KOPT-K1 (cell line): ENCODE data around the gene PCDHB10.
"Not testable (repeated sequence)": the region's sequence is repeated elsewhere in the genome, so short reads cannot be mapped to it uniquely, and the experiment has no call there.

Experiments used
- H3K27ac ChIP-seq: fragments of 200-600 bp; sonication (generic); 2 replicates; pipeline ENCODE4 v1.5.1; 2016; ENCODE audit warnings: antibody characterized with exemption, mild to moderate bottlenecking, low read depth, low read length; ENCODE audit not compliant: poor library complexity, severe bottlenecking
- H3K36me3 ChIP-seq: fragments of 200-600 bp; sonication (generic); 2 replicates; pipeline ENCODE4 v1.5.1; 2017; ENCODE audit warnings: antibody characterized with exemption, mild to moderate bottlenecking, low read length, moderate library complexity; ENCODE audit not compliant: insufficient read depth
- H3K9me3 ChIP-seq: fragments of 200-600 bp; sonication (generic); 2 replicates; pipeline ENCODE4 v1.5.1; 2017; ENCODE audit warnings: antibody characterized with exemption, low read length, mild to moderate bottlenecking; ENCODE audit not compliant: insufficient read depth, poor library complexity, severe bottlenecking

Gene PCDHB10

DNA sequence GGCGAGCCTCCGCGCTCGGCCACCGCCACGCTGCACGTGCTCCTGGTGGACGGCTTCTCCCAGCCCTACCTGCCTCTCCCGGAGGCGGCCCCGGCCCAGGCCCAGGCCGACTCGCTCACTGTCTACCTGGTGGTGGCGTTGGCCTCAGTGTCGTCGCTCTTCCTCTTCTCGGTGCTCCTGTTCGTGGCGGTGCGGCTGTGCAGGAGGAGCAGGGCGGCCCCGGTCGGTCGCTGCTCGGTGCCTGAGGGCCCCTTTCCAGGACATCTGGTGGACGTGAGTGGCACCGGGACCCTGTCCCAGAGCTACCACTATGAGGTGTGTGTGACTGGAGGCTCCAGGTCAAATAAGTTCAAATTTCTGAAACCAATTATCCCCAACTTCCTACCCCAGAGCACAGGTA is 18.7 kb downstream of the PCDHB10 start:
- H3K36me3 ChIP-seq, H3K9me3 ChIP-seq, H3K27ac ChIP-seq: not testable (repeated sequence)

DNA sequence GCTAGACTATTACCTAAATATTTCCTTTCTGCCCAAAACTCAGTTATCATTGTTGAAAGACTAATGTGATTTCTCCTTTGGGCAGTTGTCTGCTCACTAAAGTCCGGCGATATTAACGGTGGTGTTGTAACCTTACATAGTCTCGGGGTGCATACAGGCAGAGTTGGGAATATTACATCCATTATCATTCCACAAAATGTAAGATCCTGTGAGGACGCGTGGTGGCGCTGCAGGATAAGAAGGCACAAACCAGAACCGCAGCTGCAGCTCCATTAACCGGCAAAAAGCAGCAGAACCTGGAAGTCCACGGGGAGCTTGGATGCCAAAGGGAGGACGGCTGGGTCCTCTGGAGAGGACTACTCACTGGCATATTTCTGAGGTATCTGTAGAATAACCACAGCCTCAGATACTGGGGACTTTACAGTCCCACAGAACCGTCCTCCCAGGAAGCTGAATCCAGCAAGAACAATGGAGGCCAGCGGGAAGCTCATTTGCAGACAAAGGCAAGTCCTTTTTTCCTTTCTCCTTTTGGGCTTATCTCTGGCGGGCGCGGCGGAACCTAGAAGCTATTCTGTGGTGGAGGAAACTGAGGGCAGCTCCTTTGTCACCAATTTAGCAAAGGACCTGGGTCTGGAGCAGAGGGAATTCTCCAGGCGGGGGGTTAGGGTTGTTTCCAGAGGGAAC is 21.6 kb downstream of the PCDHB10 start, which contains the start of gene PCDHB13:
PCDHB13 (plus strand) TSS at position 264 of the 684 bp plus-strand sequence; CDS start at position 469, 205 bp downstream.
- not testable (repeated sequence) for H3K9me3 ChIP-seq, H3K27ac ChIP-seq, H3K36me3 ChIP-seq

DNA sequence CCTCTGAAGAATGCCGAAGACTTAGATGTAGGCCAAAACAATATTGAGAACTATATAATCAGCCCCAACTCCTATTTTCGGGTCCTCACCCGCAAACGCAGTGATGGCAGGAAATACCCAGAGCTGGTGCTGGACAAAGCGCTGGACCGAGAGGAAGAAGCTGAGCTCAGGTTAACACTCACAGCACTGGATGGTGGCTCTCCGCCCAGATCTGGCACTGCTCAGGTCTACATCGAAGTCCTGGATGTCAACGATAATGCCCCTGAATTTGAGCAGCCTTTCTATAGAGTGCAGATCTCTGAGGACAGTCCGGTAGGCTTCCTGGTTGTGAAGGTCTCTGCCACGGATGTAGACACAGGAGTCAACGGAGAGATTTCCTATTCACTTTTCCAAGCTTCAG is 22.4 kb downstream of the PCDHB10 start:
- H3K9me3 ChIP-seq, H3K36me3 ChIP-seq, H3K27ac ChIP-seq: not testable (repeated sequence)

DNA sequence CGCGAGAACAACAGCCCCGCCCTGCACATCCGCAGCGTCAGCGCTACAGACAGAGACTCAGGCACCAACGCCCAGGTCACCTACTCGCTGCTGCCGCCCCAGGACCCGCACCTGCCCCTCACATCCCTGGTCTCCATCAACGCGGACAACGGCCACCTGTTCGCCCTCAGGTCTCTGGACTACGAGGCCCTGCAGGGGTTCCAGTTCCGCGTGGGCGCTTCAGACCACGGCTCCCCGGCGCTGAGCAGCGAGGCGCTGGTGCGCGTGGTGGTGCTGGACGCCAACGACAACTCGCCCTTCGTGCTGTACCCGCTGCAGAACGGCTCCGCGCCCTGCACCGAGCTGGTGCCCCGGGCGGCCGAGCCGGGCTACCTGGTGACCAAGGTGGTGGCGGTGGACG is 23.4 kb downstream of the PCDHB10 start:
- H3K36me3 ChIP-seq, H3K27ac ChIP-seq, H3K9me3 ChIP-seq: not testable (repeated sequence)

DNA sequence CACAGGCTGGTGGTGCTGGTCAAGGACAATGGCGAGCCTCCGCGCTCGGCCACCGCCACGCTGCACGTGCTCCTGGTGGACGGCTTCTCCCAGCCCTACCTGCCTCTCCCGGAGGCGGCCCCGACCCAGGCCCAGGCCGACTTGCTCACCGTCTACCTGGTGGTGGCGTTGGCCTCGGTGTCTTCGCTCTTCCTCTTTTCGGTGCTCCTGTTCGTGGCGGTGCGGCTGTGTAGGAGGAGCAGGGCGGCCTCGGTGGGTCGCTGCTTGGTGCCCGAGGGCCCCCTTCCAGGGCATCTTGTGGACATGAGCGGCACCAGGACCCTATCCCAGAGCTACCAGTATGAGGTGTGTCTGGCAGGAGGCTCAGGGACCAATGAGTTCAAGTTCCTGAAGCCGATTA is 23.9 kb downstream of the PCDHB10 start:
- H3K9me3 ChIP-seq, H3K27ac ChIP-seq, H3K36me3 ChIP-seq: not testable (repeated sequence)

DNA sequence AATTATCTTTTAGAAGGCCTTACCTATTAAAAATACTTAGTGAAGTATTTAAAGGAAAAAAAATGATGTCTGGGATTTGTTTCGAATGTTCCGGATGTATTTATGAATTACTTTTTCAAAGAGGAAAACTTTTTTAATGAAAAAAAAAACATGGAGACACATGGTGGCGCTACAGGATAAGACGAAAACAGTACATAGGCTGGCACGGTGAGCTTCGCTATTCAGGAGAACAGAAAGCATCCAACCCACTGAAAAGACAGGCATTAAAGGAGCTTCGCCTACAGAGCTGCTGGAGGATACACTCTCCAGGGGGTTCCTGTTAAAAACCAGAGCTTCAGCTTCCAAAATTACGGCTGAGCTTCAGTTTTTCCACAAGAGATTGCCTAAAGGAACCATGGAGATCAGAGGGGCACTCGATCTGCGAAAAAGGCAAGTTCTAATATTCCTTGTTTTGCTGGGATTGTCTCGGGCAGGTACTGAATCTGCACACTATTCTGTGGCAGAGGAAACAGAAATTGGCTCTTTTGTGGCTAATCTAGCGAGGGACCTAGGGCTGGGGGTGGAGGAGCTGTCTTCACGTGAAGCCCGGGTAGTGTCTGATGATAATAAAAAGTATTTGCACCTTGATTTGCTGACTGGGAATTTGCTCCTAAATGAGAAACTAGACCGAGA is 31.1 kb downstream of the PCDHB10 start, which contains the start of gene PCDHB14:
PCDHB14 (plus strand) TSS at position 232 of the 672 bp plus-strand sequence; CDS start at position 395, 163 bp downstream.
- no peaks in the 10 kb centered on the region for H3K9me3 ChIP-seq
- H3K36me3 ChIP-seq, result no peaks in the 10 kb centered on the region
- no peak within 1 kb of the TSS for H3K27ac ChIP-seq

DNA sequence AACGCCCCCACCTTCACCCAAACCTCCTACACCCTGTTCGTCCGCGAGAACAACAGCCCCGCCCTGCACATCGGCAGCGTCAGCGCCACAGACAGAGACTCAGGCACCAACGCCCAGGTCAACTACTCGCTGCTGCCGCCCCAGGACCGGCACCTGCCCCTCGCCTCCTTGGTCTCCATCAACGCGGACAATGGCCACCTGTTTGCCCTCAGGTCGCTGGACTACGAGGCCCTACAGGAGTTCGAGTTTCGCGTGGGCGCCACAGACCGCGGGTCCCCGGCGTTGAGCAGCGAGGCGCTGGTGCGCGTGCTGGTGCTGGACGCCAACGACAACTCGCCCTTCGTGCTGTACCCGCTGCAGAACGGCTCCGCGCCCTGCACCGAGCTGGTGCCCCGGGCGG is 32.7 kb downstream of the PCDHB10 start:
- H3K27ac ChIP-seq, H3K36me3 ChIP-seq, H3K9me3 ChIP-seq: not testable (repeated sequence)

DNA sequence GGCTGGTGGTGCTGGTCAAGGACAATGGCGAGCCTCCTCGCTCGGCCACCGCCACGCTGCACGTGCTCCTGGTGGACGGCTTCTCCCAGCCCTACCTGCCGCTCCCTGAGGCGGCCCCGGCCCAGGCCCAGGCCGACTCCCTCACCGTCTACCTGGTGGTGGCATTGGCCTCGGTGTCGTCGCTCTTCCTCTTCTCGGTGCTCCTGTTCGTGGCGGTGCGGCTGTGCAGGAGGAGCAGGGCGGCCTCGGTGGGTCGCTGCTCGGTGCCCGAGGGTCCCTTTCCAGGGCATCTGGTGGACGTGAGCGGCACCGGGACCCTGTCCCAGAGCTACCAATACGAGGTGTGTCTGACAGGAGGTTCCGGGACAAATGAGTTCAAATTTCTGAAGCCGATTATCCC is 33.3 kb downstream of the PCDHB10 start:
- H3K27ac ChIP-seq, H3K36me3 ChIP-seq, H3K9me3 ChIP-seq: not testable (repeated sequence)

DNA sequence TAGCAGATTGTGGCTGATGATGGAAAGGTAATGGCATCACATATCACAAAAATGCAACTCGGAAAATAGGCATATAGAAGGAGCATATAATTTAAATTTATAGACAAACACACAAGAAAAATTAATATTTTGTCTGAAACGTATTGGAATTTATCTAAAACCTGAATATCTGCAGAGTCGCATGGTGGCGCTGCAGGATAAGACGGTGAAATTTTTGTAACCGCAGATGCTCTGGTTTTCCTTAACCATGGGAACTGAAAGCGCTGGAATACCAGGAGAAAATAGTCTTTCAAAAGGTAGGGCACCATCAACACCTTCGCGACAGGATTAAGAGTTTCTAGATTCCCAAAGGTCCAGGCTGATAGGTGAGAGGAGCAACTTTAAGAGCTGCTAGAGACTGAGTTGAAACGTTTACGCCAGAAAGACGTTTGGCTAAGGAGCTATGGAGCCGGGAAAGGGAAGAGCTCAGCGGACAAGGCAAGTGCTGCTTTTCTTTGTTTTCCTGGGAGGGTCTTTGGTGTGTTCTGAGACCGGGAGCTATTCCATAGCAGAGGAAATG is 42.0 kb downstream of the PCDHB10 start:
- peaks cover 20% of the 10 kb centered on the region for H3K9me3 ChIP-seq
- no peak overlapping the region for H3K27ac ChIP-seq
- no peaks in the 10 kb centered on the region for H3K36me3 ChIP-seq

DNA sequence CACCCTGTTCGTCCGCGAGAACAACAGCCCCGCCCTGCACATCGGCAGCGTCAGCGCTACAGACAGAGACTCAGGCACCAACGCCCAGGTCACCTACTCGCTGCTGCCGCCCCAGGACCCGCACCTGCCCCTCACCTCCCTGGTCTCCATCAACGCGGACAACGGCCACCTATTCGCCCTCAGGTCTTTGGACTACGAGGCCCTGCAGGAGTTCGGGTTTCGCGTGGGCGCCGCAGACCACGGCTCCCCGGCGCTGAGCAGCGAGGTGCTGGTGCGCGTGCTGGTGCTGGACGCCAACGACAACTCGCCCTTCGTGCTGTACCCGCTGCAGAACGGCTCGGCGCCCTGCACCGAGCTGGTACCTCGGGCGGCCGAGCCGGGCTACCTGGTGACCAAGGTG is 43.8 kb downstream of the PCDHB10 start:
- H3K36me3 ChIP-seq, H3K27ac ChIP-seq: not testable (repeated sequence)
- H3K9me3 ChIP-seq, result peaks cover 30% of the 10 kb centered on the region

DNA sequence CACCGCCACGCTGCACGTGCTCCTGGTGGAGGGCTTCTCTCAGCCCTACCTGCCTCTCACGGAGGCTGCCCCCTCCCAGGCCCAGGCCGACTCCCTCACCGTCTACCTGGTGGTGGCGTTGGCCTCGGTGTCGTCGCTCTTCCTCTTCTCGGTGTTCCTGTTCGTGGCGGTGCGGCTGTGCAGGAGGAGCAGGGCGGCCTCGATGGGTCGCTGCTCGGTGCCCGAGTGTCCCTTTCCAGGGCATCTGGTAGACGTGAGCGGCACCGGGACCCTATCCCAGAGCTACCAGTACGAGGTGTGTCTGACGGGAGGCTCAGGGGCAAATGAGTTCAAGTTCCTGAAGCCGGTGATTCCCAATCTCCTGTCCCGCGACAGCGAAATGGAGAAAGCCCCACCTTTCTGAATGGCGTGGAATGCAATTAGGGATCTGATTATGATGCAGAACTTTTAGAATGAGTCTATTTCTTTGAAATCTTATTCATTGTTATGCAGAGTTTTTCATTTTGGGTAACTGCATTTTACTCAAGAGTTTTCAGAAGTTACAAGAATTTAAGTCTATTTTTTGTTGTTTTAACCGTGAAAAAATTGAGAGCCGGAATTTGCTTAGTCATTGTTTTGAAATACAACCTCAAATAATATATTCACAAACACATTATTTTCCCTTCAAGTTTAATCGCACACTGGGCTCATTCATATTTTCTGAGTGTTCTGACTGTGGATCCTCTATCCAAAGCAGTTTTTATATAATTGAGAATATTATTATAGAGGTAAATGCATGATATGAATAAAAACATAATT is 44.6 kb downstream of the PCDHB10 start:
- Histone ChIP-seq H3K36me3 (no peaks in the 10 kb centered on the region), H3K27ac (no peak overlapping the region), H3K9me3 (peaks cover 32% of the 10 kb centered on the region)

DNA sequence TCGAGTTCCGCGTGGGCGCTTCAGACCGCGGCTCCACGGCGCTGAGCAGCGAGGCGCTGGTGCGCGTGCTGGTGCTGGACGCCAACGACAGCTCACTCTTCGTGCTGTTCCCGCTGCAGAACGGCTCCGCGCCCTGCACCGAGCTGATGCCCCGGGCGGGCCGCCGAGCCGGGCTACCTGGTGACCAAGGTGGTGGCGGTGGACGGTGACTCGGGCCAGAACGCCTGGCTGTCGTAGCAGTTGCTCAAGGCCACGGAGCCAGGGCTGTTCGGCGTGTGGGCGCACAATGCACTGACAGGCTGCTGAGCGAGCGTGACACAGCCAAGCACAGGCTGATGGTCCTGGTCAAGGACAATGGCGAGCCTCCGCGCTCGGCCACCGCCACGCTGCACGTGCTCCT is 49.3 kb downstream of the PCDHB10 start:
- H3K27ac ChIP-seq, result no peak overlapping the region
- H3K36me3 ChIP-seq, result no peaks in the 10 kb centered on the region
- H3K9me3 ChIP-seq, result peaks cover 18% of the 10 kb centered on the region
